MCF 10A (cell line): Measurements from ENCODE around the gene TGDS. TPM values are rescaled to one million over a fixed set of nuclear protein-coding genes. Genes with fewer than 3 reads are reported as not detected.

ENCODE experiments used
- BruUV-seq: library from RNA; stranded (reverse); fragments of 400-500 nt; replicated peaks from 2 replicates; lab custom pipeline; 2021; lab: Mats Ljungman, UMichigan
- CTCF ChIA-PET: fragments of 300-600 bp; sonication (Branson Sonifier 250); formaldehyde crosslinking; extraction: SDS; loops from one replicate; lab custom pipeline; 2021; ENCODE audit warnings: antibody characterized with exemption, inconsistent platforms; lab: Yijun Ruan, JAX
- POLR2A ChIA-PET: fragments of 300-600, 350-650 bp; sonication (Branson Sonifier 250); formaldehyde crosslinking; extraction: SDS; loops from one replicate; lab custom pipeline; 2020; ENCODE audit warnings: antibody characterized with exemption, inconsistent platforms; lab: Yijun Ruan, JAX
- DNase-seq: peaks from one replicate; pipeline ENCODE4 v3.0.0-alpha.2; 2018; ENCODE audit not compliant: unreplicated experiment
- H3K27ac Mint-ChIP-seq: one replicate; pipeline ENCODE4 v1.8.0; 2022; ENCODE audit warnings: mild to moderate bottlenecking, low read depth, mixed read lengths; ENCODE audit not compliant: unreplicated experiment
- H3K27me3 Mint-ChIP-seq: one replicate; pipeline ENCODE4 v1.8.0; 2022; ENCODE audit warnings: mixed read lengths; ENCODE audit not compliant: insufficient read depth, unreplicated experiment
- H3K36me3 Mint-ChIP-seq: one replicate; pipeline ENCODE4 v1.8.0; 2022; ENCODE audit warnings: mild to moderate bottlenecking, moderate library complexity, mixed read lengths; ENCODE audit not compliant: insufficient read depth, unreplicated experiment
- H3K4me1 Mint-ChIP-seq: one replicate; pipeline ENCODE4 v1.8.0; 2022; ENCODE audit warnings: mixed read lengths; ENCODE audit not compliant: insufficient read depth, unreplicated experiment
- H3K4me3 Mint-ChIP-seq: one replicate; pipeline ENCODE4 v1.8.0; 2022; ENCODE audit warnings: mild to moderate bottlenecking, moderate library complexity, mixed read lengths; ENCODE audit not compliant: unreplicated experiment
- H3K9me3 Mint-ChIP-seq: one replicate; pipeline ENCODE4 v1.8.0; 2022; ENCODE audit warnings: mixed read lengths; ENCODE audit not compliant: unreplicated experiment
- intact Hi-C: fragments of 100-400 bp; cut with micrococcal nuclease; formaldehyde crosslinking; loops from 2 replicates; pipeline ENCODE4 v1.14.1; 2022
- total RNA-seq: library from RNA; stranded (reverse); gene quantifications from 2 replicates; pipeline ENCODE4 v1.2.3, GENCODE V29; 2022
- TF ChIP-seq, protein P1 (sequence below): fragments of 200-600 bp; IDR thresholded peaks from one replicate; pipeline ENCODE4 v1.8.0; 2022; ENCODE audit warnings: antibody characterized with exemption, mild to moderate bottlenecking; ENCODE audit not compliant: unreplicated experiment

Gene TGDS
- total RNA-seq, 1 experiment from 2014 or later: 14.1 TPM

DNA sequence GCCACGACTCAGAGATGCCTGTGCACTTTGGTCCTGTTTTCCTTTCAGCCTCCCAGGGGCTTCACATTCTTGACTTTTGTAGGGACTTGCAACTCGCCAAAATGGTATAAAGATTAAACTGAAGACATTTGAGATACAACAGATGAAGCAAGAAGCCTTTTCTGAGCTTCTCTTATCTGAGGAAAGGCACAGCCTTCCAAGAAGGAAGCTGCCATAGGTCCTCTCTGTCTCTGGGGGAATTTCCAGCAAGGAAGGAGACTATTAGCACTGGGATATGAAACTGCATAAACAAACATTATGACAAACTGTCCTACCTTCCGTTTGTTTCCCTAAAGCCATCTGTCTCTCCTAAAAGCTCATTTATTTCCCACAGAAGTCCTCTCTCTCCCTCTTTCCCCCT lies 39.3 kb downstream of the TGDS start:
- TF ChIP-seq, protein P1, sequence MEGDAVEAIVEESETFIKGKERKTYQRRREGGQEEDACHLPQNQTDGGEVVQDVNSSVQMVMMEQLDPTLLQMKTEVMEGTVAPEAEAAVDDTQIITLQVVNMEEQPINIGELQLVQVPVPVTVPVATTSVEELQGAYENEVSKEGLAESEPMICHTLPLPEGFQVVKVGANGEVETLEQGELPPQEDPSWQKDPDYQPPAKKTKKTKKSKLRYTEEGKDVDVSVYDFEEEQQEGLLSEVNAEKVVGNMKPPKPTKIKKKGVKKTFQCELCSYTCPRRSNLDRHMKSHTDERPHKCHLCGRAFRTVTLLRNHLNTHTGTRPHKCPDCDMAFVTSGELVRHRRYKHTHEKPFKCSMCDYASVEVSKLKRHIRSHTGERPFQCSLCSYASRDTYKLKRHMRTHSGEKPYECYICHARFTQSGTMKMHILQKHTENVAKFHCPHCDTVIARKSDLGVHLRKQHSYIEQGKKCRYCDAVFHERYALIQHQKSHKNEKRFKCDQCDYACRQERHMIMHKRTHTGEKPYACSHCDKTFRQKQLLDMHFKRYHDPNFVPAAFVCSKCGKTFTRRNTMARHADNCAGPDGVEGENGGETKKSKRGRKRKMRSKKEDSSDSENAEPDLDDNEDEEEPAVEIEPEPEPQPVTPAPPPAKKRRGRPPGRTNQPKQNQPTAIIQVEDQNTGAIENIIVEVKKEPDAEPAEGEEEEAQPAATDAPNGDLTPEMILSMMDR: no peak
- Mint-ChIP-seq H3K27me3 (no peaks in the 10 kb centered on the region), H3K4me1 (no peaks in the 10 kb centered on the region), H3K9me3 (no peaks in the 10 kb centered on the region), H3K27ac (no peak overlapping the region), H3K36me3 (no peaks in the 10 kb centered on the region), H3K4me3 (no peak overlapping the region)
- CTCF ChIA-PET: no interaction called here
- POLR2A ChIA-PET: no interaction called here
- DNase-seq: no peak
- intact Hi-C loops: no loop called here
- BruUV-seq: no TSS peak

DNA sequence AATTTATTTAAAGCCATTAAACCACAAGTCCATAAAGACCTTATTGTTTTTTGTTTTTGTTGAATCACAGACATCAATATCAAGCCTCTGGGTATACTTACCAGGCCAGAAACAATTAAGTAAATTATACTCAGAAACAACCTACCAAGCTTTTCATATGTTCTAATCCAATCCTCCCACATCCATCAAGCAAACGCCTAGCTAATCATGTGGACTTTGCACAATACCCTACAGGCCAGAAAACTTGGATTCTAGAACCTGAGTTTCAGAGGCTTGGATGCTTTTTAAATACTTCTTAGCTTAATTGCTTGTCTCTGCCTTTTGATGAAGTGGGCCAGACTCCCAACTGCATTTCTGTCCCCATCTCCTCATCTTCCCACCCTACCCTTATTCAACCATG lies 39.9 kb downstream of the TGDS start:
- Mint-ChIP-seq H3K4me3 (no peak overlapping the region), H3K4me1 (no peaks in the 10 kb centered on the region), H3K27me3 (no peaks in the 10 kb centered on the region), H3K27ac (no peak overlapping the region), H3K9me3 (no peaks in the 10 kb centered on the region), H3K36me3 (no peaks in the 10 kb centered on the region)
- DNase-seq: no peak
- POLR2A ChIA-PET: interaction anchor here (0.7 to 0.8 kb wide), 2 partner anchors 9 to 40 kb away, joined by 3 read pairs; partner anchors contain the start of gene TGDS
- no TSS peak for BruUV-seq
- intact Hi-C loops: no loop called here
- CTCF ChIA-PET: interaction anchor here (0.6 kb wide), 1 partner anchor 43 kb away, joined by 3 read pairs; no protein-coding TSS in a partner anchor
- TF ChIP-seq, protein P1: no peak

- POLR2A ChIA-PET: interaction anchor here (0.6 kb wide), 1 partner anchor 1017 kb away, joined by 3 read pairs; no protein-coding TSS in a partner anchor
- TF ChIP-seq, protein P1: no peak
- no peak overlapping the region for H3K27ac Mint-ChIP-seq
- no peaks in the 10 kb centered on the region for H3K9me3 Mint-ChIP-seq
- intact Hi-C loops: no loop called here
- no peaks in the 10 kb centered on the region for H3K4me1 Mint-ChIP-seq
- H3K4me3 Mint-ChIP-seq: no peak overlapping the region
- peaks cover 12% of the 10 kb centered on the region for H3K36me3 Mint-ChIP-seq
- no peaks in the 10 kb centered on the region for H3K27me3 Mint-ChIP-seq
- no TSS peak for BruUV-seq
- CTCF ChIA-PET: no interaction called here
- no peak for DNase-seq
Observed at GRCh38 chr13:94553766-94554165, 42.2 kb downstream of the TGDS start.

GRCh38 chr13:94552095-94552494 lies 43.9 kb downstream of the TGDS start:
- no peak overlapping the region for H3K27ac Mint-ChIP-seq
- H3K9me3 Mint-ChIP-seq: no peaks in the 10 kb centered on the region
- no peak overlapping the region for H3K4me3 Mint-ChIP-seq
- BruUV-seq: no TSS peak
- no peak for DNase-seq
- H3K36me3 Mint-ChIP-seq: peaks cover 18% of the 10 kb centered on the region
- H3K4me1 Mint-ChIP-seq: peaks cover 7% of the 10 kb centered on the region
- H3K27me3 Mint-ChIP-seq: no peaks in the 10 kb centered on the region
- POLR2A ChIA-PET: no interaction called here
- intact Hi-C loops: no loop called here
- TF ChIP-seq, protein P1: no peak
- CTCF ChIA-PET: no interaction called here
